Motor neuron (in vitro differentiated cells): Measurements from ENCODE around the gene FLRT2. TPM values are rescaled to one million over a fixed set of nuclear protein-coding genes. Genes with fewer than 3 reads are reported as not detected.

Source experiments
- ATAC-seq, 8 experiments: fragments of 200-7000 bp; cut with Tn5 transposase; replicated peaks in 6 of 8; 2 replicates each; pipeline ENCODE4 v1.8.0; 2021; ENCODE audit warnings: mild to moderate bottlenecking in 8 of 8, moderate library complexity in 8 of 8
- H3K27ac ChIP-seq, 2 donors: fragments of 250-450 bp; sonication (Bioruptor Pico); 2 replicates each; pipeline ENCODE4 v1.9.0; 2021; ENCODE audit warnings: antibody characterized with exemption in 2 of 2, mild to moderate bottlenecking in 2 of 2, moderate library complexity in 1 of 2
- H3K4me1 ChIP-seq, 2 donors: fragments of 250-450 bp; sonication (Bioruptor Pico); replicated peaks in 1 of 2; 2 replicates each; pipeline ENCODE4 v1.6.1; 2021; ENCODE audit warnings: antibody characterized with exemption in 2 of 2, mild to moderate bottlenecking in 2 of 2, moderate library complexity in 1 of 2
- H3K4me3 ChIP-seq, 5 donors: fragments of 250-450 bp; sonication (Bioruptor Pico); 2 replicates each; pipeline ENCODE4 v1.9.0; 2021; ENCODE audit warnings: antibody characterized with exemption in 5 of 5, mild to moderate bottlenecking in 5 of 5, moderate library complexity in 4 of 5
- WGBS, 10 experiments: fragments of 450-650 bp; shearing (Covaris generic); methylation state at CpG; one replicate each; pipeline ENCODE4 v1.0.0; 2022; 5-methylcytosine and 5-hydroxymethylcytosine counted together
- in situ Hi-C, 9 experiments: fragments of 400-800 bp; cut with MboI; loops; one replicate each; pipeline ENCODE4 v1.15.0; 2021; ENCODE audit warnings: low sequenced_read_pairs in 9 of 9, low pct_unique_long_range_greater_than_20kb in 2 of 9; ENCODE audit not compliant: unreplicated experiment in 9 of 9
- total RNA-seq, 8 experiments: library from RNA; unstranded; fragments of 300-600 nt; gene quantifications; 2 replicates each; pipeline versions ENCODE4 v1.2.3 to v1.2.4, GENCODE V29; 2022

FLRT2 gene
- total RNA-seq, 8 experiments from 2014 or later: 2.6 to 164 (median 12.1) TPM

- H3K4me3 ChIP-seq: no peak overlapping the region
- H3K27ac ChIP-seq: no peak overlapping the region
- WGBS, 10 experiments: 93 to 100% (median 100%) methylated on average over 1 to 2 of the region's 2 CpGs; no CpG with 5 or more reads in 6 of the 10 experiments
- in situ Hi-C loops: no loop called here
- ATAC-seq: no peak
- no peaks in the 10 kb centered on the region for H3K4me1 ChIP-seq
These were observed 86.9 kb downstream of the FLRT2 start for GRCh38 chr14:85616886-85617285.

DNA sequence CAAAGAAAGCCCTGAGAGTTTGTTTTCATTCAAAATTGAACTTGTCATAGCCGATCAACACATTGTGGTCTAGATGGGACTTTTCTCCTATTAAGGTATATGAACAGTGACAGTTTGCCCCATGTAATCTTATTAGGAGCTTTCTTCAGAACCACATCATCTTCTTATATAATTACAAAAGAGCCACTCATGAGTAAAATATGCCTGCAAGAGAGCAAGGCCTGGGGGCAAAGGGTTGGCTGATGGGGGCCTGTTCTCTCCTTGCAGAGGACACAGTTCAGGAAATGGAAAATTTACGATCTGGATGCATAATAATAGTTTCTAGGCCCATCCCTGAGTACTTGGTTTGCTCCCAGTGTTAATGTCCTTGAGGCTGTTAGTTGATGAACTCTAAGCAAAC is 87.8 kb downstream of the FLRT2 start:
- Histone ChIP-seq H3K4me3 (no peak overlapping the region), H3K4me1 (no peaks in the 10 kb centered on the region), H3K27ac (no peak overlapping the region)
- ATAC-seq: peak in 3 of 8 experiments; percentile 33 to 85 (median 74)
- in situ Hi-C loops: no loop called here
- WGBS, 10 experiments: 20 to 80% (median 64%) methylated on average over 1 to 2 of the region's 2 CpGs; no CpG with 5 or more reads in 1 of the 10 experiments

GRCh38 chr14:85618390-85618789 is 88.4 kb downstream of the FLRT2 start:
- H3K4me3 ChIP-seq: no peak overlapping the region
- H3K27ac ChIP-seq: no peak overlapping the region
- in situ Hi-C loops: no loop called here
- ATAC-seq: peak in 2 of 8 experiments; percentile 89
- H3K4me1 ChIP-seq: no peaks in the 10 kb centered on the region
- WGBS, 10 experiments: 33 to 100% (median 89%) methylated on average over 1 to 4 of the region's 4 CpGs

DNA sequence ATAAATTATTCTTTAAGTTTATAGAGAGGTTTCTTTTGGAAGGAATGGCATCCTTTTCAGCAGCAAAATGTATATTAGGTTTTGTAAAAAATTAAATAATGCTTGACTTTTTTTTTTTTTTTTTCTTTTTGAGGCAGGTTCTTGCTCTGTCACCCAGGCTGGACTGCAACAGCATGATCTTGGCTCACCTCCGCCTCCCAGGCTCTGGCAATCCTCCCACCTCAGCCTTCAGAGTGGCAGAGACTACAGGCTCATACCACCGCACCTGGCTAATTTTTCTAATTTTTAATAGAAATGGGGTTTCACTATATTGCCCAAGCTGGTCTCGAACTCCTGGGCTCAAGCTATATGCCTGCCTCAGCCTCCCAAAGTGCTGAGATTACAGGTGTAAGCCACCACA is 89.0 kb downstream of the FLRT2 start:
- in situ Hi-C loops: no loop called here
- Histone ChIP-seq H3K27ac (no peak overlapping the region), H3K4me3 (no peak overlapping the region), H3K4me1 (no peaks in the 10 kb centered on the region)
- ATAC-seq: no peak
- WGBS, 10 experiments: 86 to 100% (median 100%) methylated on average over 1 to 3 of the region's 3 CpGs

DNA sequence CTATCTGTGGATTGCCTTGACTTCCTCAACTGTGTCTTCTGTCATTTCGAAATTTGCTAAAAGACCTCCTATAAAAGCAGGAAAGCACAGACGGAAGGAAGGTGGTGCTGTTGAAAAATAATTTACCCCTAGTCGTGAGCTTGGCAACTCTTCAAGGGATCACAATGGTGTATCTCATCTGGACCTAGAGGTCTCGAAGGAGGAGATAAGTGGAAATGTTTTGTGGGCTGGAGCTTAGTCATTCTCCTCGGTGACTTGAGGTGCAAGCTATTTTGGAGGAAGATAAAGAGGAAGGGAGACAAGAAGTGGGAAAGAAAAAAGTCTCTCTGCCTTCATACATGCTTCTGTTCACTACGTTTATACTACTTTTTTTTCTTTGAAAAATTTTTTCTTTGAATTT is 89.9 kb downstream of the FLRT2 start:
- in situ Hi-C loops: no loop called here
- no peak for ATAC-seq
- no peak overlapping the region for H3K27ac ChIP-seq
- no peaks in the 10 kb centered on the region for H3K4me1 ChIP-seq
- H3K4me3 ChIP-seq: no peak overlapping the region
- WGBS, 10 experiments: 59 to 100% (median 87%) methylated on average over 2 to 6 of the region's 6 CpGs

DNA sequence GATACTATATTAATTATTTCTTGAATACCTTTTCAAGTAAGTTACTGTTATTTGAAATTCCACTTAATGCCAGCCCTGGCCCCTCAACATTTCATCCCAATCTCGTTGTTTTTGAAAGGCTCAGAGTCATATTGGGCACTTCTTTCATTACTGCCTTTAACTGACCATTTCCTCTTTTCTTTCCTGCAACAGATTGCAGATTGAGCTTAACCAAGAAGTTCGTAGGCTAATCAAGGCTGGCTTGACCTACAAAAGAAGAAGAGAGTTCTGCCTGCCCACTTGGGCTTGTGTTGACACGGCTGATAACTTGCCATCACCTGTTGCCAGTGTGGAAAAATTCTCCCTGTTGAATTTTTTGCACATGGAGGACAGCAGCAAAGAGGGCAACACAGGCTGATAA is 91.0 kb downstream of the FLRT2 start:
- WGBS, 10 experiments: 75 to 100% (median 93%) methylated on average over 1 to 3 of the region's 3 CpGs; no CpG with 5 or more reads in 2 of the 10 experiments
- no peak for ATAC-seq
- no peak overlapping the region for H3K27ac ChIP-seq
- in situ Hi-C loops: no loop called here
- H3K4me3 ChIP-seq: no peak overlapping the region
- H3K4me1 ChIP-seq: no peaks in the 10 kb centered on the region

DNA sequence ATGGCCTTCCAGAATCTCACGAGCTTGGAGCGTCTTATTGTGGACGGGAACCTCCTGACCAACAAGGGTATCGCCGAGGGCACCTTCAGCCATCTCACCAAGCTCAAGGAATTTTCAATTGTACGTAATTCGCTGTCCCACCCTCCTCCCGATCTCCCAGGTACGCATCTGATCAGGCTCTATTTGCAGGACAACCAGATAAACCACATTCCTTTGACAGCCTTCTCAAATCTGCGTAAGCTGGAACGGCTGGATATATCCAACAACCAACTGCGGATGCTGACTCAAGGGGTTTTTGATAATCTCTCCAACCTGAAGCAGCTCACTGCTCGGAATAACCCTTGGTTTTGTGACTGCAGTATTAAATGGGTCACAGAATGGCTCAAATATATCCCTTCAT is 92.2 kb downstream of the FLRT2 start:
- H3K4me1 ChIP-seq: no peaks in the 10 kb centered on the region
- ATAC-seq: no peak
- no peak overlapping the region for H3K4me3 ChIP-seq
- WGBS, 10 experiments: 96 to 100% (median 99%) methylated on average over 3 to 13 of the region's 13 CpGs; no CpG with 5 or more reads in 2 of the 10 experiments
- in situ Hi-C loops: no loop called here
- no peak overlapping the region for H3K27ac ChIP-seq

GRCh38 chr14:85622986-85623685 is 93.2 kb downstream of the FLRT2 start:
- in situ Hi-C loops: no loop called here
- ATAC-seq: peak in 1 of 8 experiments; percentile 50
- 80 to 100% (median 92%) methylated on average over 1 to 19 of the region's 27 CpGs for WGBS, 10 experiments
- no peaks in the 10 kb centered on the region for H3K4me1 ChIP-seq
- no peak overlapping the region for H3K27ac ChIP-seq
- no peak overlapping the region for H3K4me3 ChIP-seq

DNA sequence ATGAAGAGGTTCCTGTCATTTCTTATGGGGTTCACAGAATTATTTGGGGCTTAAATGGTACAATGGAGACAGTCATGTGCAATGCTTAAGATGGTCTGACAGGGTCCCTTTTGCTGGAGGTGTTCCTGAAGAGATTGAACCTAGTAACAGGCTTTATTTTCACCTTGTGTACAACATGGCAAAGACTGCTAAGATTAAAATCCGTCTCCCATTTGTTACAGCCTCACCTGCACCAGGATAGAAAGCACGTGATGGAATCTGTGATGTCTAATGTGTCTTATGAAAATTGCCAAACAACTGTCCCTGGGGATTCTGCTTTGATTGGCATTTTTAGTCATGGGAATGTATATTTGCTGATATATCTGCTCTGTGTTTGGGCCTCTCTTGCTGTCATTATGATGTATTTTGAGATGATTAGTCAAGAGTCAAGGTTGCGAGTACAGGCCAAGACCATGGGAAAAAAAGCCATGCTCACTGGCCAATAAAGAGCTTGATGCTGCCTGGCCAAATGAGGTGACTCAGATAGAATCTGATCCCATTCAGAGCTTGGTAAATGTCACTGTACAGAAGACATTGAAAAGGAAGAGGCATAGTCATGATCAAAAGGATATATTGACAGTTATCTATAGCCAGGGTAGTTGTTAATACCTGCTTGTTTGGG is 96.1 kb downstream of the FLRT2 start:
- in situ Hi-C loops: no loop called here
- WGBS, 10 experiments: 60 to 100% (median 89%) methylated on average over 1 to 3 of the region's 3 CpGs; no CpG with 5 or more reads in 2 of the 10 experiments
- Histone ChIP-seq H3K27ac (no peak overlapping the region), H3K4me3 (no peak overlapping the region), H3K4me1 (no peaks in the 10 kb centered on the region)
- ATAC-seq: peak in 3 of 8 experiments; percentile 40 to 52 (median 43)

GRCh38 chr14:85634205-85634604 is 104.3 kb downstream of the FLRT2 start:
- no peak overlapping the region for H3K27ac ChIP-seq
- in situ Hi-C loops: no loop called here
- ATAC-seq: no peak

GRCh38 chr14:85644211-85644610 is 114.3 kb downstream of the FLRT2 start:
- no peak for ATAC-seq
- Histone ChIP-seq H3K4me3 (no peak overlapping the region), H3K27ac (no peak overlapping the region), H3K4me1 (no peaks in the 10 kb centered on the region)
- 75 to 100% (median 88%) methylated on average over 1 to 2 of the region's 2 CpGs; no CpG with 5 or more reads in 1 of the 10 experiments for WGBS, 10 experiments
- in situ Hi-C loops: no loop called here

More at GRCh38 chr14:85634205-85634604, 104.3 kb downstream of the FLRT2 start:
- no peak overlapping the region for H3K4me3 ChIP-seq
- H3K4me1 ChIP-seq: no peaks in the 10 kb centered on the region

DNA sequence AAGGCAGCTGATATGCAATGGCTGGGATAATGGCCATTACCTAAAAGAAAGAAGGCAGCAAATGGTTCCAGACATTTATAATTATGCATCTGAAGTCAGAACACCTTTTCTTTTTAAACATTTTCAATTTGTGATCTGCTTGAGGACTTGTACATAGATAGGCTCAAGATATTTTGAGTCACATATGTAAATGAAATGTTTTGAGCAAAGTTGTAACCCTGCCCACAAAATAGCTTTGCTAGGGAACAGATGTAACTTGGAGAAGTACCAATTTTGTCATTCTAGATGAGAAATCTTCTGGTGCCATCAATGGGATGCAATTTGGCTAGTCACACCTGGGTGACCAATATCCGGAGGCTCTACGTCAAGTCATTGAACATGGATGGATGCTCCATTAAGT is 123.1 kb downstream of the FLRT2 start:
- H3K4me3 ChIP-seq: no peak overlapping the region
- WGBS, 10 experiments: 70 to 100% (median 96%) methylated on average over 1 to 2 of the region's 2 CpGs; no CpG with 5 or more reads in 4 of the 10 experiments
- in situ Hi-C loops: no loop called here
- no peak overlapping the region for H3K27ac ChIP-seq
- peak in 2 of 8 experiments; percentile 85 to 89 for ATAC-seq
- peaks cover 0 to 2% of the 10 kb centered on the region in 2 donors for H3K4me1 ChIP-seq

DNA sequence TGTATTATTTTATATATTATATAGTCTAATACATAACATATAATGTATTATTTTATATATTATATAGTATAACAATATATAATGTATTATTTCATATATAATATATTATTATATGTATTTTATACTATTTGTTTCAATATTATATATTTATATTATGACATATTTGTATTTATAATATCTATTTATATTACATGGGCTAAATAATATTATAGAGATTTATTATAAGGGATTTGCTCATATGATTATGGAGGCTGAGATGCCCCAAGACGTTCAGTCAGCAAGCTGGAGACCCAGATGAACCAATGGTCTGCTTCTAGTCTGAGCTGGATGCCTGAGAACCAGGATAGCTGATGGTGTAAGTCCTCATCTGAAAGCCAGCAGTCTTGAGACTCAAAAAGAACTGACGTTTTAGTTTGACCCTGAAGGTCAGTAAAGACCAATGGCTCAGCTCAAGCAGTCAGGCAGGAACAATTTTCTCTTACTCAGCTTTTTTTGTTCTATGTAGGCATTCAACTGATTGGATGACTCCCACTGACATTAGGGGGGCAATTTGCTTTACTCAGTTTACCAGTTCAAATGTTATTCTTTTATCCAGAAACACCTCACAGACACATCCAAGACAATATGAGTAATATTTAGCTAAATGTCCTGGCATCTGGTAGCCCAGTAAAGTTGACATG is 130.4 kb downstream of the FLRT2 start:
- Histone ChIP-seq H3K27ac (no peak overlapping the region), H3K4me3 (no peak overlapping the region), H3K4me1 (no peaks in the 10 kb centered on the region)
- in situ Hi-C loops: no loop called here
- no peak for ATAC-seq
- WGBS, 10 experiments: 8 to 80% (median 48%) methylated on average over 1 to 2 of the region's 2 CpGs; no CpG with 5 or more reads in 4 of the 10 experiments
